ENCODE results near the gene PXMP4.
"Not testable (repeated sequence)": the region's sequence is repeated elsewhere in the genome, so short reads cannot be mapped to it uniquely, and the experiment has no call there.

DNA sequence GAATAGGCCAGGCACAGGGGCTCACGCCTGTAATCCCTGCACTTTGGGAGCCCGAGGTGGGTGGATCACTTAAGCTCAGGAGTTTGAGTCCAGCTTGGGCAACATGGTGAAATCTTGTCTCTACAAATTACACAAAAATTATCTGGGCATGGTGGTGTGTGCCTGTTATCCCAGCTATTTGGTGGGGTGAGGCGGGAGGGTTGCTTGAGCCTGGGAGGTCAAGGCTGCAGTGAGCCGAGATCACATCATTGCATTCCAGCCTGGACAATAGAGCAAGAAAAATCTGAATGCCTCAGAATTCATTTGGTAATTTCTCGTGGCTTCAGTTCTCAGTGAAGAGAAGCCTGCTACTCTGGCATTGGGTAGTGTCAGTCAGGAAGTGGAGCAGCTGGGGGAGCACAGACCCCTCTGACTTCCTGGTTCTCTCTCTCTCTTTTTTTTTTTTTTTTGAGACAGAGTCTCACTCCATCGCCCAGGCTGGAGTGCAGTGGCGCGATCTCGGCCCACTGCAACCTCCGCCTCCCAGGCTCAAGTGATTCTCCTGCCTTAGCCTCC is 35.9 kb upstream of the PXMP4 start:
- not testable (repeated sequence) for TF ChIP-seq RAD21 (CRISPR knock-in tag; conservative IDR thresholded peaks at IDR 0.05 in 1 of 2, IDR thresholded peaks at IDR 0.05 in 1 of 2); ATF7 (IDR thresholded peaks at IDR 0.05); TEAD4 (IDR thresholded peaks at IDR 0.05; ENCODE audit: low read length); TEAD4 (CRISPR knock-in tag; IDR thresholded peaks at IDR 0.05; ENCODE audit: borderline replicate concordance); KLF6 (CRISPR knock-in tag; IDR thresholded peaks at IDR 0.05; ENCODE audit: borderline replicate concordance); POLR2AphosphoS5 (IDR thresholded peaks at IDR 0.05; ENCODE audit: control insufficient read depth, insufficient read depth, low read depth, low read length); ZNF274 (IDR thresholded peaks at IDR 0.05; ENCODE audit: borderline replicate concordance, low read depth, low read length)
- TF ChIP-seq, protein P1, sequence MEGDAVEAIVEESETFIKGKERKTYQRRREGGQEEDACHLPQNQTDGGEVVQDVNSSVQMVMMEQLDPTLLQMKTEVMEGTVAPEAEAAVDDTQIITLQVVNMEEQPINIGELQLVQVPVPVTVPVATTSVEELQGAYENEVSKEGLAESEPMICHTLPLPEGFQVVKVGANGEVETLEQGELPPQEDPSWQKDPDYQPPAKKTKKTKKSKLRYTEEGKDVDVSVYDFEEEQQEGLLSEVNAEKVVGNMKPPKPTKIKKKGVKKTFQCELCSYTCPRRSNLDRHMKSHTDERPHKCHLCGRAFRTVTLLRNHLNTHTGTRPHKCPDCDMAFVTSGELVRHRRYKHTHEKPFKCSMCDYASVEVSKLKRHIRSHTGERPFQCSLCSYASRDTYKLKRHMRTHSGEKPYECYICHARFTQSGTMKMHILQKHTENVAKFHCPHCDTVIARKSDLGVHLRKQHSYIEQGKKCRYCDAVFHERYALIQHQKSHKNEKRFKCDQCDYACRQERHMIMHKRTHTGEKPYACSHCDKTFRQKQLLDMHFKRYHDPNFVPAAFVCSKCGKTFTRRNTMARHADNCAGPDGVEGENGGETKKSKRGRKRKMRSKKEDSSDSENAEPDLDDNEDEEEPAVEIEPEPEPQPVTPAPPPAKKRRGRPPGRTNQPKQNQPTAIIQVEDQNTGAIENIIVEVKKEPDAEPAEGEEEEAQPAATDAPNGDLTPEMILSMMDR (IDR thresholded peaks at IDR 0.05 in 2 of 3, conservative IDR thresholded peaks at IDR 0.05 in 1 of 3; ENCODE audit: insufficient read depth in 2 of 3, low read depth in 1 of 3, low read length in 3 of 3), result not testable (repeated sequence)
